Endodermal cell (in vitro differentiated cells): ENCODE results near the gene DOK1. TPM values are rescaled to one million over a fixed set of nuclear protein-coding genes. Genes with fewer than 3 reads are reported as not detected.

ENCODE experiments used
- DNase-seq: peaks from one replicate; pipeline ENCODE4 v3.0.0-alpha.2; 2017
- H3K27ac ChIP-seq: 2 replicates; pipeline ENCODE4 v1.5.1; 2013; ENCODE audit warnings: mild to moderate bottlenecking, low read depth, low read length, moderate library complexity
- H3K27me3 ChIP-seq: 2 replicates; pipeline ENCODE4 v1.6.1; 2013; ENCODE audit warnings: mild to moderate bottlenecking, low read length, moderate library complexity; ENCODE audit not compliant: insufficient read depth, control insufficient read depth, poor library complexity, severe bottlenecking
- H3K36me3 ChIP-seq: 2 replicates; pipeline ENCODE4 v1.7.0; 2013; ENCODE audit warnings: mild to moderate bottlenecking, low read length, moderate library complexity; ENCODE audit not compliant: control insufficient read depth, insufficient read depth
- H3K4me1 ChIP-seq: one replicate; pipeline ENCODE4 v1.7.0; 2013; ENCODE audit warnings: low read length; ENCODE audit not compliant: control insufficient read depth, insufficient read depth
- H3K4me3 ChIP-seq: 2 replicates; pipeline ENCODE4 v1.5.1; 2013; ENCODE audit warnings: mild to moderate bottlenecking, low read length, moderate library complexity
- H3K9ac ChIP-seq: 2 replicates; pipeline ENCODE4 v1.6.1; 2013; ENCODE audit warnings: mild to moderate bottlenecking, low read length, moderate library complexity; ENCODE audit not compliant: poor library complexity, severe bottlenecking; ENCODE audit errors: extremely low read depth
- H3K9me3 ChIP-seq: 2 replicates; pipeline ENCODE4 v1.6.1; 2013; ENCODE audit warnings: mild to moderate bottlenecking, low read length, moderate library complexity; ENCODE audit not compliant: control insufficient read depth
- H3K27ac Mint-ChIP-seq: 2 replicates; pipeline ENCODE4 v1.8.0; 2020; ENCODE audit warnings: mixed read lengths
- H3K27me3 Mint-ChIP-seq: 2 replicates; pipeline ENCODE4 v1.8.0; 2021; ENCODE audit warnings: mild to moderate bottlenecking, mixed read lengths; ENCODE audit not compliant: insufficient read depth
- H3K36me3 Mint-ChIP-seq: 2 replicates; pipeline ENCODE4 v1.8.0; 2020; ENCODE audit warnings: low read depth, mixed read lengths
- H3K4me1 Mint-ChIP-seq: 2 replicates; pipeline ENCODE4 v1.8.0; 2020; ENCODE audit warnings: mixed read lengths
- H3K4me3 Mint-ChIP-seq: 2 replicates; pipeline ENCODE4 v1.8.0; 2020; ENCODE audit warnings: mild to moderate bottlenecking, moderate library complexity, mixed read lengths
- H3K9me3 Mint-ChIP-seq: 2 replicates; pipeline ENCODE4 v1.8.0; 2020; ENCODE audit warnings: mild to moderate bottlenecking, mixed read lengths
- WGBS, 2 experiments: methylation state at CpG; one replicate each; pipeline versions ENCODE4 v1.1.5 to v1.1.7; 2013; ENCODE audit warnings: missing lambda C conversion rate in 2 of 2, mixed read lengths in 1 of 2; ENCODE audit not compliant: insufficient coverage in 1 of 2, insufficient read length in 1 of 2; 5-methylcytosine and 5-hydroxymethylcytosine counted together
- total RNA-seq, 2 donors: library from RNA; stranded (reverse); fragmentation: NEBNext Ultra II Directional in 1 of 2; extraction: Animal tissue kit (Norgen Biotek cat#: 25700) in 1 of 2; gene quantifications; 2 replicates in 1 of 2; 3 replicates in 1 of 2; pipeline ENCODE4 v1.2.1, GENCODE V29; 2021
- TF ChIP-seq, protein P1 (sequence below): fragments of 200-600 bp; sonication (generic); conservative IDR thresholded peaks from 2 replicates; pipeline ENCODE4 v1.5.0; 2021; ENCODE audit warnings: antibody characterized with exemption, mild to moderate bottlenecking

DOK1 gene
- total RNA-seq, 2 donors from 2014 or later = 12.9 to 15.1 TPM

DNA sequence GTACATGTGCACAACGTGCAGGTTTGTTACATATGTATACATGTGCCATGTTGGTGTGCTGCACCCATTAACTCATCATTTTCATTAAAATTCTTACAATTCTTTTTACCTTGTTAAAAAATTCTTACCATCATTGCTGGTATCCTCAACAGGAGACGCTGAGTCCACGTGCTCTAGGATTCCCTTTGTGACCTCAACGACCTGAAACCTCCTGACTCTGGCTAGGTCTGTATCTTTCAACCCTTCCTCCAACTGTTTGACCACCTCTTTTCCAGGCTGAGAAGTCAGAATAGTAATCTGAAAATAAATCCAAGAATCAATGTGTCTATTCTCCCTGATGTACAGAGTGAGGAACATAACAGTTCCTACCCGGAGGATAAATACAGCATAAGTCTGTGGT, 52.4 kb downstream of the DOK1 start:
- H3K4me3 Mint-ChIP-seq = no peak overlapping the region
- peaks cover 8% of the 10 kb centered on the region for H3K27me3 Mint-ChIP-seq
- H3K36me3 Mint-ChIP-seq = peaks cover 8% of the 10 kb centered on the region
- Histone ChIP-seq H3K4me1 (no peaks in the 10 kb centered on the region), H3K9ac (no peak overlapping the region), H3K9me3 (peaks cover 6% of the 10 kb centered on the region), H3K27me3 (peaks cover 27% of the 10 kb centered on the region), H3K27ac (no peak overlapping the region), H3K4me3 (no peak overlapping the region), H3K36me3 (no peaks in the 10 kb centered on the region)
- no peak for DNase-seq
- H3K27ac Mint-ChIP-seq = no peak overlapping the region
- H3K9me3 Mint-ChIP-seq = peaks cover 8% of the 10 kb centered on the region
- TF ChIP-seq, protein P1, sequence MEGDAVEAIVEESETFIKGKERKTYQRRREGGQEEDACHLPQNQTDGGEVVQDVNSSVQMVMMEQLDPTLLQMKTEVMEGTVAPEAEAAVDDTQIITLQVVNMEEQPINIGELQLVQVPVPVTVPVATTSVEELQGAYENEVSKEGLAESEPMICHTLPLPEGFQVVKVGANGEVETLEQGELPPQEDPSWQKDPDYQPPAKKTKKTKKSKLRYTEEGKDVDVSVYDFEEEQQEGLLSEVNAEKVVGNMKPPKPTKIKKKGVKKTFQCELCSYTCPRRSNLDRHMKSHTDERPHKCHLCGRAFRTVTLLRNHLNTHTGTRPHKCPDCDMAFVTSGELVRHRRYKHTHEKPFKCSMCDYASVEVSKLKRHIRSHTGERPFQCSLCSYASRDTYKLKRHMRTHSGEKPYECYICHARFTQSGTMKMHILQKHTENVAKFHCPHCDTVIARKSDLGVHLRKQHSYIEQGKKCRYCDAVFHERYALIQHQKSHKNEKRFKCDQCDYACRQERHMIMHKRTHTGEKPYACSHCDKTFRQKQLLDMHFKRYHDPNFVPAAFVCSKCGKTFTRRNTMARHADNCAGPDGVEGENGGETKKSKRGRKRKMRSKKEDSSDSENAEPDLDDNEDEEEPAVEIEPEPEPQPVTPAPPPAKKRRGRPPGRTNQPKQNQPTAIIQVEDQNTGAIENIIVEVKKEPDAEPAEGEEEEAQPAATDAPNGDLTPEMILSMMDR = no peak
- no peaks in the 10 kb centered on the region for H3K4me1 Mint-ChIP-seq
- 86 to 87% methylated on average over 2 to 4 of the region's 5 CpGs for WGBS, 2 experiments

Other genes with a start within 250 kb of the DOK1 start
- gene SLC4A5, start 211.3 kb upstream of the DOK1 start, total RNA-seq = 1 to 10 TPM; 2.5 to 3.7 TPM
- 100 to 1,000 TPM; 159 to 213 TPM for gene DCTN1, start 174.4 kb upstream of the DOK1 start, total RNA-seq
- 1 to 10 TPM; 3.8 to 4.8 TPM for gene C2orf81, start 133.1 kb upstream of the DOK1 start, total RNA-seq
- gene WDR54, start 133.0 kb upstream of the DOK1 start, total RNA-seq = 10 to 100 TPM; 43.1 to 69.4 TPM
- 100 to 1,000 TPM in 1 of 2 donors, 10 to 100 TPM in 1; 83.6 to 117 TPM for gene RTKN, start 112.8 kb upstream of the DOK1 start, total RNA-seq
- gene INO80B, start 99.6 kb upstream of the DOK1 start, total RNA-seq = 10 to 100 TPM; 23.9 to 38.8 TPM
- gene WBP1, start 96.3 kb upstream of the DOK1 start, total RNA-seq = 100 to 1,000 TPM; 110 to 116 TPM
- 10 to 100 TPM; 64.8 to 72.9 TPM for gene MOGS, start 89.3 kb upstream of the DOK1 start, total RNA-seq
- gene MRPL53, start 82.0 kb upstream of the DOK1 start, total RNA-seq = 10 to 100 TPM; 50.9 to 62.7 TPM
- gene CCDC142, start 71.7 kb upstream of the DOK1 start, total RNA-seq = 10 to 100 TPM; 19.0 to 24.7 TPM
- gene TTC31, start 71.6 kb upstream of the DOK1 start, total RNA-seq = 10 to 100 TPM; 31.5 to 32.4 TPM
- 1 to 10 TPM; 1.3 to 1.6 TPM for gene LBX2, start 55.1 kb upstream of the DOK1 start, total RNA-seq
- gene PCGF1, start 47.0 kb upstream of the DOK1 start, total RNA-seq = 10 to 100 TPM; 15.5 to 21.4 TPM
- gene TLX2, start 40.3 kb upstream of the DOK1 start, total RNA-seq = under 1 TPM; 0.22 to 0.27 TPM
- 1 to 10 TPM in 1 of 2 donors, under 1 TPM in 1; 0.93 to 1.1 TPM for gene DQX1, start 28.5 kb upstream of the DOK1 start, total RNA-seq
- 10 to 100 TPM; 76.3 to 88.9 TPM for gene AUP1, start 25.0 kb upstream of the DOK1 start, total RNA-seq
- gene HTRA2, start 24.8 kb upstream of the DOK1 start, total RNA-seq = 10 to 100 TPM; 32.8 to 38.9 TPM
- gene LOXL3, start 778 bp upstream of the DOK1 start, total RNA-seq = 1 to 10 TPM; 5.4 to 7.6 TPM
- 1 to 10 TPM; 3.8 to 5.5 TPM for gene M1AP, start 93.6 kb downstream of the DOK1 start, total RNA-seq
- gene SEMA4F, start 99.5 kb downstream of the DOK1 start, total RNA-seq = 10 to 100 TPM in 1 of 2 donors, 1 to 10 TPM in 1; 7.0 to 10.1 TPM